Fibroblast of mammary gland (primary cell): ENCODE data around the gene PP2D1.
A peak's percentile ranks its signal among the peaks of the same experiment; 100 is the strongest.

Experiments
- DNase-seq: peaks from one replicate; pipeline ENCODE4 v3.0.0-alpha.2; 2010; ENCODE audit warnings: low read depth
- H3K4me3 ChIP-seq: 2 replicates; pipeline ENCODE4 v1.5.1; 2011; ENCODE audit warnings: low read depth, mild to moderate bottlenecking, low read length, moderate library complexity; ENCODE audit not compliant: control insufficient read depth
- CTCF ChIP-seq: conservative IDR thresholded peaks from 2 replicates; pipeline ENCODE4 v1.5.1; 2011; ENCODE audit warnings: low read depth, low read length, inconsistent platforms; ENCODE audit not compliant: control insufficient read depth, insufficient read depth

Gene PP2D1, protein sequence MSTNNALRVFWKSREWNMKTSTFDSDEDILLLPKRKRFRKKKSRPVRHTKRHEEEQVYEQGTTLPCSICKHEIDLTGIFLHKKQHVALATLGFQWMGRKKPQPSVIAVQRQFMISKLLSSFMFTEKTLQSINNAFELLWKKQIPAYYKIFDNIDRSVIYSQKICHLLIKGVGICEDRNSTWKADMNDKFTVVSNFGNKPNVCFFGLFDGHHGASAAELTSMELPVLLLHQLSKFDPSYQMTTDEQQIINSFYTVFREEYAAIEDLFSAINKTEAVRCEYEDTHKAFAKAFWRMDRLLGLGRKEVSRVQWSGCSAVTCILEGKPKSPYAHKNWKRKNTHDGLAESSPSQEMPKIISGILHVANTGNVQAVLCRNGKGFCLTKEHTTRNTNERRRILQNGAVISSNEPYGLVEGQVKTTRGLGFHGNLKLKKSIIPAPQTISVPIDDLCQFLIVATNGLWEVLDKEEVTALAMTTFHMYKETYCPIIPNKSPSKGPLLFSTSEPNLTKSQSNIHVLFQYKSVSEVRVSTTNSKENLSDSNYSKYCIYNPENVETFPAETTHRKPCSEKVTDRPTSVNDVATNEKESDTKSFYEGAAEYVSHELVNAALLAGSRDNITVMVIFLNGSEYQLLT

DNA sequence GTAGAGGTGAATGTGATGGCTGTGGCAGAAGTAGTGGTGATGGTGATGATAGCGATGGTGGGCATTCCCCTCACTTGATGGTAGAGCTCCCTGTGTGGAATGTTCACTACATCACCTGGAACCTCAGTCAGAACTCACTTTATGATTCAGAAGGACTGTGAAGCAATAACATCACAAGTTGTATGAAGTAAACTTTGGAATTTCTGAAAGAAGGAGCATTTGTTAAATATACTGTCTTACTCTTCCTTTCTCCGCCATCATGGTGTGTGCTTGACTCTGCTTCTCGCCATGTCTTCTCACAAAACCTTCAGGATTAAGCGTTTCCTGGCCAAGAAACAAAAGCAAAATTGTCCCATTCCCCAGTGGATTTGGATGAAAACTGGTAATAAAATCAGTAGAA is at the start of gene PP2D1:
Gene PP2D1, minus strand, starts transcription at position 101 of the 400 bp plus-strand sequence. CDS start 192 bp downstream, outside the sequence.
- no peak for TF ChIP-seq CTCF
- DNase-seq: no peak

GRCh38 chr3:20060974-20061685 is 49.1 kb upstream of the PP2D1 start:
- peak; percentile 69 for DNase-seq
- no peak for TF ChIP-seq CTCF
- H3K4me3 ChIP-seq: no peak overlapping the region

More for the DNA sequence above, at the start of gene PP2D1:
- no peak within 1 kb of the TSS for H3K4me3 ChIP-seq

GRCh38 chr3:20059929-20060328 is 47.9 kb upstream of the PP2D1 start:
- no peak for DNase-seq
- TF ChIP-seq CTCF: no peak
- no peak overlapping the region for H3K4me3 ChIP-seq

DNA sequence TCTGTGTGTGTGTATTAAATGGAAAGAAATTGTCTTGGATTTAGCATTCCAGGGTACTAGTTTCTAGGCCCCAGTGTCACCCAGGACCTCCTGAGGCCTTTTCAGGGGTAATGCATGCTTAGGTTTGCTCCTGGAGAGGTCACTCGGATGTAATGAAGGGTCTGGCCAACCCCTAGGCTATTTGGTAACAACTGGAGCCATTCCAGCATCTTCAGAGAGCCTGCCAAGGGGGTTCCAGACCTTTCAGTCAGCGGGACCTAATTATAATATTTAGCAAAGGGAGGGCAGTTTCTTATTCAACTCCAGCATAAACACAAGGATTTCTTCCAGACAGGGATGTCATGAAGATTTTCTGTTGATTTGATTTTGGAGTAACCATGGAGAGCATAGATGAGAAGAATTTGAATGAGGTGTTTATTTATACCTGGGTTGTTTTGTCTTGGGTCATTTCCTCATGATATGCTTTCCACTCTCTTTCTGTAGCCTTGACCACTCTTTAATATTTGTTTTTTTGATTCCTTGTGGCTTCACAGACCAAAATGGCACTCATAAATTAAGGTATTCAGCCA is 45.6 kb upstream of the PP2D1 start:
- peak; percentile 30 for DNase-seq
- no peak overlapping the region for H3K4me3 ChIP-seq
- no peak for TF ChIP-seq CTCF

DNA sequence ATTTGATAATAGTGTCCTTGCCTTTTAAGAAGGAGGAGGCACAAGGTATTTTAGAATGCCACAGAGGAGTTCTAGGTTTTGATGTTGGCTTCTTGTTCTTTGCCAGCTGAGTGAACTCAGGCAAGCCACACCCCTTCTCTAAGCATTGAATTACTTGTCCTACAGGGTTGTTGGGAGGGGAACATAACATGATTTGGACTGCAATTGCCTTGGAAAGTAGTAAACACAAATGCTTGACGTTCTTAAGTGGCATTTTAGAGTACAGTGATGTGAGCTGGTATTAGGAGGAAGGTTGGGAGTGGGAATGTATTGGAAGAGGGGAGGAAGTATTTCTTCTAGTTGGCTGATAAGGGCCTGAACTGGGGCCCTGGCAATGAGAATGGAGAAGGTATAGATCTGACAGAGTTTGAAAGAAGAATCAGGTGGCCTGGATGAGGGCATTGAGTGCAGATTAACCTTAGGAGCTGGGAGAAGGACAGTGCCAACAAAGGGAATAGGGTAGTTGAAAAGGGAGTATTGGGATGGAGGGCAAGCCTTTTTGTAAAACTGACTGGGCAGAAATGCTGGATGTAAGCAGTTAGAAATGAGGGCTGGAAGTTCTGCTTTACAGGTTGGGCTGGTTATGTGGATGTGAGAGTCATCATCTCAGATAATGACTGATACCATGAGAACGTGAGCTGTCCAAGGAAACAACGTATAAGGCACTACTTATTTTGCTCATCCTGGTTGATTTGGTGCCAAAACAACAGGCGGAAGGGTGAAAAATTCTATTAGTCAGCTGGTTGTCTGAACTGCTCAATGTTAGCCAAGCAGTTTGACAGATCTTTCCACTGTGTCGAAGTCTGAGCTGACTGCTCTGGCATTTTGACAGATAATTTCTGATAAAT is 44.9 kb upstream of the PP2D1 start:
- peak; percentile 96 for DNase-seq
- no peak for TF ChIP-seq CTCF
- no peak overlapping the region for H3K4me3 ChIP-seq

GRCh38 chr3:20055842-20056241 is 43.8 kb upstream of the PP2D1 start:
- DNase-seq: no peak
- TF ChIP-seq CTCF: no peak
- H3K4me3 ChIP-seq: no peak overlapping the region
